HCT116 (cell line): ENCODE measurements around the gene RAPGEF6. TPM values are rescaled to one million over a fixed set of nuclear protein-coding genes. Genes with fewer than 3 reads are reported as not detected.

Source experiments
- ATAC-seq: fragments of 200-7000 bp; cut with Tn5 transposase; 2 replicates; pipeline ENCODE4 v1.9.1; 2020; ENCODE audit warnings: mild to moderate bottlenecking, moderate library complexity
- BruUV-seq: library from RNA; stranded (reverse); fragments of 400-500 nt; replicated peaks from 2 replicates; lab custom pipeline; 2021; lab: Mats Ljungman, UMichigan
- CTCF ChIA-PET: fragments of 300-600 bp; sonication (Branson Sonifier 250); formaldehyde crosslinking; loops from one replicate; lab custom pipeline; 2021; ENCODE audit warnings: antibody characterized with exemption; lab: Charles Lee
- POLR2A ChIA-PET: fragments of 300-600, 350-600 bp; sonication (Branson Sonifier 250); formaldehyde crosslinking; loops from one replicate; lab custom pipeline; 2021; ENCODE audit warnings: antibody characterized with exemption; lab: Charles Lee
- RAD21 ChIA-PET, 2 experiments: fragments of 300-600 bp; sonication (Branson Sonifier 250); formaldehyde crosslinking; loops; one replicate each; lab custom pipeline; 2023; ENCODE audit warnings: low total read pairs in 2 of 2; ENCODE audit not compliant: uncharacterized antibody in 2 of 2, unreplicated experiment in 2 of 2, low non-redundant PET in 1 of 2; lab: Charles Lee
- DNase-seq: peaks from one replicate; pipeline ENCODE4 v3.0.0-alpha.2; 2010; ENCODE audit warnings: low read depth, low spot score
- H2AFZ ChIP-seq: fragments of 200-600 bp; shearing (Covaris generic), sonication (generic); 2 replicates; pipeline ENCODE4 v1.6.1; 2017; ENCODE audit warnings: low read depth, mixed run types, mixed read lengths, antibody characterized with exemption, low read length; ENCODE audit not compliant: poor library complexity, severe bottlenecking
- H3K27ac ChIP-seq: 2 replicates; pipeline ENCODE4 v1.5.1; 2012; ENCODE audit warnings: low read depth, low read length
- H3K27me3 ChIP-seq: fragments of 200-600 bp; sonication (generic); 2 replicates; pipeline ENCODE4 v1.6.1; 2016; ENCODE audit warnings: mixed run types, low read length, mixed read lengths; ENCODE audit not compliant: insufficient read depth
- H3K36me3 ChIP-seq, 2 experiments: fragments of 200-500 bp in 1 of 2; fragments of 200-600 bp in 1 of 2; sonication (Bioruptor generic) in 1 of 2; sonication (generic) in 1 of 2; 2 replicates each; pipeline versions ENCODE4 v1.5.1 to v1.6.1; 2014 to 2016; ENCODE audit warnings: low read length in 2 of 2, inconsistent platforms in 1 of 2, mixed read lengths in 1 of 2, mixed run types in 1 of 2; ENCODE audit not compliant: insufficient read depth in 2 of 2, control insufficient read depth in 1 of 2
- H3K4me1 ChIP-seq, 2 experiments: fragments of 200-600 bp in 1 of 2; sonication (generic) in 1 of 2; 2 replicates each; pipeline versions ENCODE4 v1.5.1 to v1.6.1; 2012 to 2017; ENCODE audit warnings: low read length in 2 of 2, inconsistent platforms in 1 of 2, mild to moderate bottlenecking in 1 of 2, mixed read lengths in 1 of 2, mixed run types in 1 of 2, moderate library complexity in 1 of 2; ENCODE audit not compliant: insufficient read depth in 2 of 2, control insufficient read depth in 1 of 2
- H3K4me2 ChIP-seq: fragments of 200-600 bp; sonication (generic); 2 replicates; pipeline ENCODE4 v1.6.1; 2017; ENCODE audit warnings: mixed run types, low read length, mixed read lengths
- H3K4me3 ChIP-seq, 2 experiments: fragments of 200-600 bp in 1 of 2; sonication (generic) in 1 of 2; replicated peaks in 1 of 2; 2 replicates each; pipeline ENCODE4 v1.5.1; 2011 to 2016; ENCODE audit warnings: low read length in 2 of 2, control low read depth in 1 of 2, low read depth in 1 of 2, mild to moderate bottlenecking in 1 of 2, mixed read lengths in 1 of 2, mixed run types in 1 of 2
- H3K79me2 ChIP-seq: fragments of 200-600 bp; sonication (generic); 2 replicates; pipeline ENCODE4 v1.6.1; 2017; ENCODE audit warnings: mild to moderate bottlenecking, mixed run types, low read length, moderate library complexity, mixed read lengths; ENCODE audit not compliant: insufficient read depth
- H3K9ac ChIP-seq: fragments of 200-600 bp; sonication (generic); 2 replicates; pipeline ENCODE4 v1.6.1; 2016; ENCODE audit warnings: low read length, mixed read lengths
- H3K9me2 ChIP-seq: fragments of 200-600 bp; sonication (generic), shearing (Covaris generic); 2 replicates; pipeline ENCODE4 v1.6.1; 2017; ENCODE audit warnings: mixed run types, mild to moderate bottlenecking, moderate library complexity; ENCODE audit not compliant: insufficient read depth
- H3K9me3 ChIP-seq, 2 experiments: fragments of 200-500 bp in 1 of 2; fragments of 200-600 bp in 1 of 2; sonication (Bioruptor generic) in 1 of 2; sonication (generic) in 1 of 2; 2 replicates each; pipeline ENCODE4 v1.6.1; 2014 to 2017; ENCODE audit warnings: low read length in 2 of 2, mixed read lengths in 2 of 2, inconsistent platforms in 1 of 2, low read depth in 1 of 2, mild to moderate bottlenecking in 1 of 2, mixed run types in 1 of 2, moderate library complexity in 1 of 2; ENCODE audit not compliant: control insufficient read depth in 1 of 2, insufficient read depth in 1 of 2
- H4K20me1 ChIP-seq: fragments of 200-600 bp; sonication (generic), shearing (Covaris generic); 2 replicates; pipeline ENCODE4 v1.6.1; 2017; ENCODE audit warnings: mixed run types, mild to moderate bottlenecking, moderate library complexity; ENCODE audit not compliant: insufficient read depth
- ATF3 ChIP-seq: IDR thresholded peaks from 2 replicates; pipeline ENCODE4 v1.6.1; 2012
- CBX3 ChIP-seq: IDR thresholded peaks from 2 replicates; pipeline ENCODE4 v1.6.1; 2012; ENCODE audit warnings: low read depth
- CTCF ChIP-seq, 3 experiments: fragments of 200-600 bp in 1 of 3; sonication (generic) in 1 of 3; IDR thresholded peaks in 2 of 3; conservative IDR thresholded peaks in 1 of 3; 2 replicates each; pipeline ENCODE4 v1.5.1; 2012 to 2017; ENCODE audit warnings: low read depth in 2 of 3, low read length in 2 of 3, antibody characterized with exemption in 1 of 3, borderline replicate concordance in 1 of 3, control low read depth in 1 of 3, mild to moderate bottlenecking in 1 of 3, mixed read lengths in 1 of 3, mixed run types in 1 of 3, moderate library complexity in 1 of 3; ENCODE audit not compliant: insufficient read depth in 1 of 3
- EGR1 ChIP-seq: IDR thresholded peaks from 2 replicates; pipeline ENCODE4 v1.6.1; 2012; ENCODE audit warnings: low read depth
- ELF1 ChIP-seq: IDR thresholded peaks from 2 replicates; pipeline ENCODE4 v1.6.1; 2012; ENCODE audit warnings: low read depth, borderline replicate concordance
- EZH2 ChIP-seq: fragments of 200-600 bp; sonication (generic); IDR thresholded peaks from 2 replicates; pipeline ENCODE4 v1.6.1; 2017; ENCODE audit warnings: antibody characterized with exemption, mixed run types
- EZH2phosphoT487 ChIP-seq: fragments of 200-600 bp; IDR thresholded peaks from 2 replicates; pipeline ENCODE4 v1.6.1; 2018; ENCODE audit warnings: antibody characterized with exemption, borderline replicate concordance
- FOSL1 ChIP-seq: IDR thresholded peaks from 2 replicates; pipeline ENCODE4 v1.6.1; 2012; ENCODE audit warnings: low read depth
- JUND ChIP-seq: IDR thresholded peaks from 2 replicates; pipeline ENCODE4 v1.6.1; 2012
- MAX ChIP-seq: IDR thresholded peaks from 2 replicates; pipeline ENCODE4 v1.6.1; 2012
- POLR2A ChIP-seq: IDR thresholded peaks from 2 replicates; pipeline ENCODE4 v1.7.0; 2011; ENCODE audit warnings: borderline replicate concordance; ENCODE audit not compliant: insufficient read depth, insufficient read length; ENCODE audit errors: extremely low read depth
- RAD21 ChIP-seq: IDR thresholded peaks from 2 replicates; pipeline ENCODE4 v1.6.1; 2012; ENCODE audit warnings: low read depth, mild to moderate bottlenecking
- REST ChIP-seq: IDR thresholded peaks from 2 replicates; pipeline ENCODE4 v1.6.1; 2012; ENCODE audit warnings: low read depth
- SIN3A ChIP-seq: IDR thresholded peaks from 2 replicates; pipeline ENCODE4 v1.6.1; 2012; ENCODE audit warnings: low read depth
- SP1 ChIP-seq: IDR thresholded peaks from 2 replicates; pipeline ENCODE4 v1.6.1; 2012; ENCODE audit warnings: low read depth
- SRF ChIP-seq: IDR thresholded peaks from 2 replicates; pipeline ENCODE4 v1.6.1; 2012; ENCODE audit warnings: low read depth
- TCF7L2 ChIP-seq: IDR thresholded peaks from 2 replicates; pipeline ENCODE4 v1.7.0; 2011; ENCODE audit warnings: borderline replicate concordance, inconsistent platforms; ENCODE audit not compliant: insufficient read depth, insufficient read length; ENCODE audit errors: extremely low read depth
- YY1 ChIP-seq: IDR thresholded peaks from 2 replicates; pipeline ENCODE4 v1.6.1; 2011; ENCODE audit warnings: low read length, low read depth, moderate library complexity, mild to moderate bottlenecking; ENCODE audit not compliant: insufficient replicate concordance; ENCODE audit errors: extremely low read depth
- ZBTB33 ChIP-seq: IDR thresholded peaks from 2 replicates; pipeline ENCODE4 v1.6.1; 2011; ENCODE audit warnings: mild to moderate bottlenecking, low read length, moderate library complexity; ENCODE audit not compliant: insufficient replicate concordance; ENCODE audit errors: extremely low read depth
- ZFX ChIP-seq: fragments of 450-650 bp; IDR thresholded peaks from 2 replicates; pipeline ENCODE4 v1.6.1; 2017
- intact Hi-C: fragments of 100-400 bp; cut with micrococcal nuclease; formaldehyde crosslinking; loops from 2 replicates; pipeline ENCODE4 v1.10.0; 2022
- total RNA-seq: library from RNA; stranded (reverse); gene quantifications from one replicate; pipeline ENCODE4 v1.2.1, GENCODE V29; 2021; ENCODE audit not compliant: unreplicated experiment

RAPGEF6 gene
- total RNA-seq, 1 experiment from 2014 or later = 18.4 TPM

GRCh38 chr5:131541071-131541470, 94.0 kb downstream of the RAPGEF6 start:
- Histone ChIP-seq H3K27ac (no peak overlapping the region), H3K9me3 (no peaks in the 10 kb centered on the region), H3K27me3 (no peaks in the 10 kb centered on the region), H3K4me2 (no peak overlapping the region), H3K79me2 (no peaks in the 10 kb centered on the region), H3K9ac (no peak overlapping the region), H3K4me3 (no peak overlapping the region), H3K4me1 (no peaks in the 10 kb centered on the region; a peak in 1 of 4 replicates), H4K20me1 (no peaks in the 10 kb centered on the region), H3K36me3 (peaks cover 0 to 4% of the 10 kb centered on the region in 2 experiments; a peak in 1 of 4 replicates), H3K9me2 (no peaks in the 10 kb centered on the region), H2AFZ (no peak overlapping the region)
- ChIA-PET RAD21 (no interaction called here), POLR2A (no interaction called here), CTCF (no interaction called here)
- intact Hi-C loops = no loop called here
- BruUV-seq = no TSS peak
- ATAC-seq = no peak
- no peak for DNase-seq
- TF ChIP-seq RAD21 (no peak), SIN3A (no peak), CTCF (IDR thresholded peaks at IDR 0.05 in 2 of 3, conservative IDR thresholded peaks at IDR 0.05 in 1 of 3; ENCODE audit: borderline replicate concordance in 1 of 3, insufficient read depth in 1 of 3, low read depth in 2 of 3, low read length in 2 of 3) (no peak), EGR1 (no peak), EZH2 (no peak), REST (no peak), YY1 (no peak), ELF1 (no peak), SP1 (no peak), EZH2phosphoT487 (no peak), ATF3 (no peak), SRF (no peak), JUND (no peak), FOSL1 (no peak), MAX (no peak), TCF7L2 (no peak), ZFX (no peak), ZBTB33 (no peak), CBX3 (no peak), POLR2A (no peak)
